ENCODE results near the gene PRR7. TPM values are rescaled to one million over a fixed set of nuclear protein-coding genes. Genes with fewer than 3 reads are reported as not detected.

Gene PRR7
- total and polyA plus RNA-seq, 2 of the 13 experiments (the other 11 are each of a cell fraction or from before 2014, with no cell fraction given): 4.8 to 5.0 TPM

GRCh38 chr5:177453852-177454396 lies 7.3 kb downstream of the PRR7 start (continued):
- TF ChIP-seq PCBP2 (optimal IDR thresholded peaks at IDR 0.05; ENCODE audit: low read depth, low read length, poor library complexity, severe bottlenecking) (no peak), ZNF121 (CRISPR knock-in tag; IDR thresholded peaks at IDR 0.05) (no peak), TFDP1 (CRISPR knock-in tag; IDR thresholded peaks at IDR 0.05; ENCODE audit: borderline replicate concordance) (no peak), ZNF326 (CRISPR knock-in tag; IDR thresholded peaks at IDR 0.05; ENCODE audit: borderline replicate concordance) (0 out of 2 replicates have a peak, but pooled peaks have one; percentile 45), HNRNPLL (IDR thresholded peaks at IDR 0.05; ENCODE audit: low read depth, low read length, poor library complexity, severe bottlenecking) (peak; percentile 63), NFATC3 (CRISPR knock-in tag; IDR thresholded peaks at IDR 0.05) (0 out of 2 replicates have a peak, but pooled peaks have one; percentile 23), SALL1 (CRISPR knock-in tag; IDR thresholded peaks at IDR 0.05) (no peak), PPARG (CRISPR knock-in tag; conservative IDR thresholded peaks at IDR 0.05) (no peak), FOXO1 (CRISPR knock-in tag; IDR thresholded peaks at IDR 0.05) (no peak), CREM (IDR thresholded peaks at IDR 0.05) (no peak), CREM (CRISPR knock-in tag; IDR thresholded peaks at IDR 0.05) (no peak), CREBL2 (CRISPR knock-in tag; IDR thresholded peaks at IDR 0.05; ENCODE audit: borderline replicate concordance) (no peak), ATF1 (CRISPR knock-in tag; IDR thresholded peaks at IDR 0.05) (no peak), ATF7-NPFF (CRISPR knock-in tag; IDR thresholded peaks at IDR 0.05; ENCODE audit: low read depth) (no peak), GLMP (CRISPR knock-in tag; IDR thresholded peaks at IDR 0.05; ENCODE audit: borderline replicate concordance) (no peak), ZBTB7B (CRISPR knock-in tag; IDR thresholded peaks at IDR 0.05) (no peak), ZNF430 (CRISPR knock-in tag; IDR thresholded peaks at IDR 0.05) (no peak), ZBTB10 (CRISPR knock-in tag; IDR thresholded peaks at IDR 0.05; ENCODE audit: borderline replicate concordance) (no peak), CBFB (CRISPR knock-in tag; IDR thresholded peaks at IDR 0.05) (no peak), AHR (CRISPR knock-in tag; IDR thresholded peaks at IDR 0.05) (no peak), TARDBP (CRISPR knock-in tag; IDR thresholded peaks at IDR 0.05) (no peak), ZNF350 (CRISPR knock-in tag; IDR thresholded peaks at IDR 0.05; ENCODE audit: borderline replicate concordance, low read depth) (peak; percentile 9; the same call in 1 of the 2 replicates), AKAP8 (CRISPR knock-in tag; IDR thresholded peaks at IDR 0.05) (peak; percentile 19; the same call in 1 of the 2 replicates), BORCS8-MEF2B (CRISPR knock-in tag; IDR thresholded peaks at IDR 0.05) (no peak), AGO2 (optimal IDR thresholded peaks at IDR 0.05; ENCODE audit: low read depth, low read length) (peak; percentile 14), RBFOX2 (IDR thresholded peaks at IDR 0.05; ENCODE audit: low read depth, low read length) (no peak), HNRNPUL1 (IDR thresholded peaks at IDR 0.05; ENCODE audit: low read depth, low read length) (no peak), PITX1 (CRISPR knock-in tag; IDR thresholded peaks at IDR 0.05) (peak; percentile 9; the same call in 1 of the 2 replicates)

Data from HepG2 (cell line).